ENCODE results near the gene ARHGEF40.

The ARHGEF40 gene

DNA sequence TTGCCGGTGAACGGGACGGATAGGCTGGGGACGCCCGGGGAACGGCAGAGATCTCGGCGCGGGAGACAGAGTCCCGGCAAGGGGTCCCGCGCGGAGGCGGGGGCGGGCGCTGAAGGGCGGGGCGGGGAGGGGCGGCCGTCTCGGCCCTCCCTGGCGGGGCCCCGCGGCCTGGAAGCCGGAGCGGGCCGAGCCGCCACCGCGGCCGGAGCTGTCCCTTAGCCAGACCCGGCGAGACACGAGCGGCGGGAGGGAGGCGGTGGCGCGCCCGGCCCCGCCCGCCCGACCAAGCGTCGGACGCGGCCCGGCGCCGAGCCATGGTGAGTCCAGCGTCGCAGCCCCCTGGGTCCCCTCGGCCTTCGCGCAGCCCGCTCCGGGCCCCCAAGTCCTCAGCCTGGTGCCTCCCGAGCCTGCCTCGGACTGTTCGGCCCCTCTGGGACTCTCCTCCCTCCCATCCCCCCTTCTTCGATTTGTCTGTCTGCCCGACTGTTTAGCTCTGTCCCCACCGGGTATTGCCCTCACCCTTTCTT lies at the start of gene ARHGEF40:
ARHGEF40 (plus strand) TSS at position 222 of the 527 bp plus-strand sequence; CDS start at position 315, 93 bp downstream.
- DNase-seq, result no peak

DNA sequence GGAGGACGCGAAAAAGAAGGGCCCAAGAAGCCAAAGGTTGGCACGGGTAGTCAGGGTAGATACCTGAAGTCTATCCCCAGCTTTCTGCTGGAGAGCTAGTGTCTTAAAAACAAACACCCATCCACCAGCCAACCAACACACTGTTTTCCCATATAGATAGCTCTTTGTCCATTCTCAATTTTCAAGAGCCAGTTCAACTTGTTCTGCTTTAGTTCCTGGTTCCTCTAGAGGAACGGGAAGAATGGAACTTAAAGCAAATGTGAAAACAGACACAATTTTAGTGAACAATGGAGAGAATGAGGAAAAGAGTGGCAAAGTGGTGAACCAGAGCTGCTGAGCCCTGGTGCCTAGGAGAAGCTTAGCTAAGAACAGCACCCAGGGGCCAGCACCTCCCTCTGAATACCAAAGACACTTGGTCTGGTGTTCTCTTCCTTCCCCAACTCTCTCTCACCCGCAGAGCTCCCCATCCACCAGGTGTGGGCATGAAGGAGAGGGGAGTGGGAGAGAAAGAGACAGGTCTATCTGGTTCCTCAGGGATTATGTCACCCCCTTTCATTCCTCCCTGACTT lies 49.0 kb upstream of the ARHGEF40 start:
- DNase-seq, result no peak

DNA sequence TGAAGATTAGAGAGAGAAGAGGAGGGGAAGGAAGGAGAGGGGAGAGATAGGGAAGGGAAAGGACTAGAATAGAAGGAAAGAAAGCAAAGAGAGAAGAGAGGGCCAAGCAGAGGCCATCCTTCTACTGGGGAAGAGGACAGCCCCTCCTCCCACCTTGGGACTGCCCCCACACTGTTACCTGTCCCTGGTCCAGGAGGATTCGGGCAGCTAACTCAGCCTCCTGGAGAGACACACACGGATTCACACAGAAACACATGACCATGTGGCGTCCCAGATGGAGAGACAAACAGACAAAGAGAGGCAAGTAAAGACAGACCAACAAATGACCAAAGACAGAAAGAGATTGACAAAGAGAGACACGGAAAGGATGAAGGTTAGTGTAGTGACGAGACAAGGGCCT lies 47.4 kb upstream of the ARHGEF40 start:
- DNase-seq, result no peak

DNA sequence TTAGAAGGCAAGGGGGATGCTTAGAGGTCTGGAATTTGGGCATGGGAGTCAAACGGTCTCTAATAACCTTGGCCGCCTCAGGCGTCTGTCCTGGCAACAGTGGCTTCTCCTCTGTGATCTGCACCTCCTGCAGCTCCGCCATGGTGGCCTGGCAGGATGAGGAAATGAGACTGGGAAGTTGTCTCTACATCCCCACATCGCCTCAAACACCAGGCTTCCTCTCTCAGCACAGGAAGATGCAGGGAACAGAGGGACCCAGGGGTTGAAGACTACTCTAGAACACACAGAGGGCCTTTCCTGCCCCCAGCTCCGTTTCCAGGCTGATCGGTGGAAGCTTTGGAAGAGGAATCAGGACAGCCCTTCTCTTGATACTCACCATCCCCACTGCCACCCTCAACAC lies 46.9 kb upstream of the ARHGEF40 start:
- DNase-seq, result no peak

DNA sequence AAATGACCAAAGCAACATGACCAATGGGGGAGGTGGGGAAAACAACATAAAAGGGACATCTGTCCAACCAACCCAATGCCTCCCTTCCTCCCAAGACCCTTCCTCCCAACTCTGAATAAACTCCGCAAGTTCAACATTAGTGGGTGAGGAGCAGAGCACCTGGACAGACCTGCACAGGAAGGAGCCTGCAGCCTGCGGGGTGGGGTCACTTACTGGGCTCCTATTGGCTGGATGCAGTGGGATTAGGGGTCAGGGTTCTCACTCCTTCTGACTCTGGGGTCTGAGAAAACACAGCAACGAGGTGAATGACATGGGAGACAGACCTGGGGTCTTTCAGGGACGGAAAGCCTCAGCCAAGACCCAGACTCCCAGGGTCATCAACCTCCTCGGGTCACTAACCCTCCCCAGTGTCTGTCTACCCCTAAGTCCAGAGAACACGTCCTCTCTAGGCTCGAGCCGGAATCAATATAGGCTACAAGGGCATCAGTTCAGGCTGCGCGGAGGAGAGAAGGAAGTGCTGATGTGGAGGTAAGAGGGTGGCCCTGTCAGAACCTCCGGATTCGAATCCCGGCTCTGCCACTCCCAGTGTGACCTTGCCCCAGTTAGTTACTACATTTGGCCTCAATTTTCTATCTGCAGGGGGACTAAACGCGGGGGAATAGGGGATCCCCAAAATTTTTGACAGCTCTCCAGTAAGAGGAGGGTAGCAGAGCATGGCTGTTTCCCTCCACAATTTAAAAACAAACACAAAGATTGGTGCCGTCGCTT lies 46.1 kb upstream of the ARHGEF40 start:
- no peak for DNase-seq

DNA sequence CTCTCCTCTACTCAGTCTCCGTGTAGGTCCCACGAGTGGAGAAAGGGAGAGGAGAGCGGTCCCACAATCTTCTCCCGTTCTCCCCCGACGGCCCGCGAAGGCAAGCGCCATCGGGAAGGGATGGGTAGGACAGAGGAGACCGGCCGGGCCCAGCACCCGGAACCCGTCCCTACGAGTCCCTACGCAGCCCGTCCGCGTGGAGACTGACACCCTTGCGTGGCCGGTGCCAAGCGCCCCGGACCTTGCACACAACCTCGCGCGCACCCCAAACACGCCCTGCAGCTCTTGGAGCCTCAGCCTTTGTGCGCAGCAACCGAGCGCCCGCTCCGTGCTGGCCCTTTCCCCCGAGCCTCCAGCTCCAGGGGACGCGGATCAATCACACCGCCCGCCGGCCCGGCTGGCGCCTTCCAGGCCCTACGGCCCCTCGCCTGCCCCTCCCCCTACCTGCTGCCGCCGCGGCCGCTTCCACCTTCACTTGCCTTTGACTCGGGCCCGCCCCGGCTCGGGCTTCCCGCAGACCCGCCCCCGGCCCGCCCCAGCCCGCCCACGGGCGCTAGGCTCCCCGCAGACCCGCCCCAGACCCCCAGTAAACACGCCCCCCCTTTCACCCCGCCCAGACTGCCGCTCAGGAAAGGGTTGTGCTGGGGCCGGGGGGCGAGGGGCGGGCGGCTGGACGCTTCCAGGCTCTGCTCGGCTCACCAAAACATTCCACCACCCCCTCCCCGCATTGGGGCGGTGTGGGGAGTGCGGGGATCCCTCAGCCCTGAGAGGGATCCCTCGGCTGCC lies 45.3 kb upstream of the ARHGEF40 start, which contains the start of gene NDRG2:
NDRG2 (minus strand) TSS at position 477 of the 786 bp plus-strand sequence. CDS start 1,746 bp downstream, outside the sequence.
- DNase-seq, result peak; percentile 55

DNA sequence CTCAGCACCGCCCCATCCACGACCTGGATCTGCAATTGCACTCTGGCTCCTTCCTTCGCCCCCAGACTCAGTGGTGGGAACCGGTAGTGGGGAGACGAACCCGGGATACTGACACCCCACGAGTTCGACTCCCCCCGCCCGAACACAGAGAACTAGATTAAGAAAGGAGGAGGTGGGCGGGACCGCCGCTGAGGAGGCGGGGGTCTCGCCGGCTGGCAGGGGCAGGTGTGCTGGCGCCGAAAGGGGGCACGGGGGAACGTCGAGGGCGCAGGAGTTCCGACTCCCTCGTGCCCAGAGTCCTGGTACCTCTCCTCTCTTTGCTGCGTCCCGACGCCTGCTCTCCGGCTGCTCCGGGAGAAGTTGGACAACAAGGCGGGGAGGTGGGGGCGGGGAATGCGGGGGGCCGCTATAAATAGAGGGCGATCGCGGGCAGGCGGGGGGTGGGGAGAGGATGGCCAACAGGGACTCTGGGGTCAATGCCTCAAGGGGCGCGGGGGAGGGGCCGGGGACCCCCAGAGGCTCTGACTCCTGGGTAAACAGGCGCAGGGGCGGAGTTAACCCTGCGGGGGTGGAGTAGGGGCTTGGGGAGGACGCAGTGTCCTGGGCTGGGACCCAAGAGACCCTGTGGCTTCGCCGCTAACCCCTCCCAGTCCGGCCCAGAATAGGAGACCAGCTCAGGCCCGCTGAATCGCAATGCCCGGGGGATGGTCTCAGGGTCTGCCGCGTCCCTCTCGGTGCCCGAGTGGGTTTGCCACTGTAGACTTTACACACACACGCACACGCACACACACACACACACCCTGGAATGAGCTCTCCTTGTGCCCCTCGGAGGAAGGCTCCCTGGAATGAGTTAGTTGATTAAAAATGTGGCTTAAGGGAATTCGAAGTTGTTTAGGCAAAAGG lies 44.5 kb upstream of the ARHGEF40 start:
- DNase-seq, result no peak

DNA sequence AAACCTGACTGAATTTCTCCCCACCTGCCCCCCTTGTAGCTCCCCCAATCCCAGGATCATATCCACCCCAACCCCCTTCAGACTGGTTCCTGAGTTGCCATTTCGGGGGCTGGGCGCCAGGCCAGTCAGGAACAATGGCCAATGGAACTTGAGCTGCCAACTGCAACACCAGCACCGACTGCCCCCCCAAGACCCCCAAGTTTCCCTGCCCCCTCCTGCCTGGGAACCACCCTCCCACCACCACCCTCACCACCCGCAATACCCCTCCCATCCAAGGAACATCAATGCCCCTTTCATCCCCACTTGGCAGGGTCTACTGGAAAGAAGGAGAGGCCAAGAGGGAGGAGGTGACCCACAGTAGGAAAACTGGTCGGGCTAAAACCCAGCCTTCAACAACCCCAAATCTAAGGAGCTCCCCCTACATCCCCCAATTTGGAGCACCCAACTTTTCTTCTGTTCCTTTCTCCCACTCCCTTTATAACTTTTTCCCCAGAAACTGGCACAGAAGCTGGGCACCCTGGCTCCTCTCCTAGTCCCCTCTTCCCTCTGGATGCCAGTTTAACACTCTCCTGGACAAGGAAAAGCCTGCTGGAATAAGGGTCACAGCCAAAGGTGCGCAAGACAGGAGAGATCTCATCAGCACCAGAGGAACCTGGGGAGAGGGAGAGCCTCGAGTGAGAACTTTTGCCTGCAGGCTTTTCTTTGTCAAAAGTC lies 43.7 kb upstream of the ARHGEF40 start:
- no peak for DNase-seq

DNA sequence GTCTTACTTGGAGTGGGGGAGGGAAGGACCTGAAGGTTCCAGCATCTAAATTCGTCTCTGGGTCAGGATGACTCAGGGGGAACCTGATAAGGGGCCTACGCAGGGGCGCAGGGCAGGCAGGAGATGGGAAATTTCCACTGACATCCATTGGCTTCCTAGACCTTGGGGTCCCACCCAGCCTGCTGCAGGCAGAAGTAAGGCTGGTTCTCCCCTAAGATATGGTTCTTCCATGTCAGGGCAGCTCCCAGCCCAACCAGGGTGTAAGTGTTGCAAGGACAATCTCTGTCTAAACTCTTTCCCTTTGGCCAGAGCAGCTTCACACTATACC lies 43.2 kb upstream of the ARHGEF40 start:
- no peak for DNase-seq

DNA sequence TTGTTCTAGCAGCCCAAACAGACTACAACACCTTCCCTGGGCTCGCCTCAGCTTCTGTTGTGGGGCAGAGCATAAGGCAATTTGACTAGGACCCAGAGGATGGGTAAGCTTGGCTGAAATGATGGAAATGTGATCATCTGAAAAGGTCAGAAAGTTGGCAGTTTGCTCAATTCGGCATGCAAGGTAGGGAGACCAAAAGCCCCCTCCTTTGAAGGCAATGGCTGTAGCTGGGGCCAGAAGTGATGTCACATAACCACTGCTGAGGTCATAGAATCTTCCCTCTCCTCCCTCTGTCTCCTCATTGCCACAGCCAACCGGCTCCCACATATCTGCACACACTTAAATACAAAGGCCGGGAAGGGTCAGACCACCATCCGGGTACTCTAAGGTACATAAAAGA lies 40.2 kb upstream of the ARHGEF40 start, which contains the start of gene TPPP2:
TPPP2 (plus strand) TSS at position 301 of the 400 bp plus-strand sequence. CDS start 365 bp downstream, outside the sequence.
- no peak for DNase-seq

DNA sequence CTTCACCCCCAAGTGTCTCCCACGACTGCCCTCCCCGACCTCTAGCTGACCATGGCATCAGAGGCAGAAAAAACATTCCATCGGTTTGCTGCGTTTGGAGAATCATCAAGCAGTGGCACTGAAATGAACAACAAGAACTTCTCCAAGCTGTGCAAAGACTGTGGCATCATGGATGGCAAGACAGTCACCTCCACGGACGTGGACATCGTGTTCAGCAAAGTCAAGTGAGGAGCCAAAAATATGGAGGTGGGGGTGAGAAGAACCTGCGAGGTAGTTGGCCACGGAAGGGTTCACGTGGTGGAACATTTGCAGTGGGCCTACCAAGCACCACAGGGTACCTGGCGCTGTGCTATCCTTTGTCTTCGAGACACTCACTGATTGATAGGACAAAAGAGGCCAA lies 39.6 kb upstream of the ARHGEF40 start:
- no peak for DNase-seq

DNA sequence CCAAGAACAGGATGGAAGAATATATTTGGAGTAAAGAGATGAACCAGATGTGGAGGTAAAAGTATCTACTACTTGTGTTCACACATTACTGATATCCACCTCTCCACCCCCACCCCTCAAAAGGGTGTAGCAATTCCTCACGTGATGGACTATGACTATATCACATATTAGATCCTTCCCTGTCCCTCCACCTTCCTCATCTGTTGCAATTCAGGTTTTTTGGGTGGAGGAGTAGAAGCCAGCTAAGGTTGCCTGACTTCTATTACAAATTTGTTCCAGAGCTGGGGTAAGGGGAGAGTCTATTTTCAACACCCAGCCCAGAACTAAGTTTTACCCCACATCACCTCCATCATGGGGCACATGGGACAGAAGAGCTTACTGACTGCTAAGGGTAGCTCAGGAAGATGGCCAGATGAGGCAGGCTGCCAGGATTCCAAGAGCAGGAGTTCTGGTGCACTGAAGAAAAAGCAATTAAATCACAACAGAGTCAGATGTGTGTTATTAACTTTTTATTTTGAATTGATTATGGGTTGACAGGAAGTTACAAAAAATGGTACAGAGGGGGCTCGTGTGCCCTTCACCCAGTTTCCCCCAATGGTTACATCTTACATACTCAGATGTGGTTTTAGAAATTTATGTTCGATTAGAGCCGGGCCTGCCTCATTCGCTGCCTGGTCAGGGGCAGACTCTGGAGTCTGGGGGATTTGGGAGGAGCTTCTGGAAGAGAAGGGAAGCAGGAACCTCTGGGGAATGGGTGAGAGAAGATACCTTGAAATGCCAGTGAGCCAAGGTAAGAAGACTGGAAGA lies 37.6 kb upstream of the ARHGEF40 start:
- no peak for DNase-seq

DNA sequence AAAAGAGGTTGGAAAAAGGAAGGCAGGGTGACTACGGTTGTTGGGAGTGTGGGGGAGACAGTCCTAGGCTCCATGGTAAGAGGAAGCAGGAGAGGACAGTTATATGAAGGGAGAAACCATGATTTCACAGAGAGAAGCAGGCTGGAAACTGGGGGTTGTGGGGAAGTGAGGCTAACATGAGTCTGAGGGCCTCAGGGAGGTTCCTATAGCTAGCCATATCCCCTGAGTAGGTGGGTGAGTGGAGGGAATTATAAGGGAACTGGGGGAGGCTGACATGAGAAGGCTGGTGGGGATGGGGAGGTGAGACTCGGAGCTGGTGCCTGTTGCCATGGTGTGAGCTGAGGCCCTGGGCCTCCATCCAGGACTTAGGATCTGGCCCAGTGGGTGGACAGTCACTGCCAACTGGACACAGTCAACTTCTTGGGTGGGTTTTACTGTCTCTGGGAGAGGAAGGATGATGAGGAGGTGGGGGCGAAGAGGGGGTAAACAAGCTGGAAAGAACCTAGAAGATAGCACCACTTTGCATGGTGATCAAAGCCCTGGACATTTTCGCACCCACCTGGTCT lies 36.9 kb upstream of the ARHGEF40 start:
- no peak for DNase-seq

DNA sequence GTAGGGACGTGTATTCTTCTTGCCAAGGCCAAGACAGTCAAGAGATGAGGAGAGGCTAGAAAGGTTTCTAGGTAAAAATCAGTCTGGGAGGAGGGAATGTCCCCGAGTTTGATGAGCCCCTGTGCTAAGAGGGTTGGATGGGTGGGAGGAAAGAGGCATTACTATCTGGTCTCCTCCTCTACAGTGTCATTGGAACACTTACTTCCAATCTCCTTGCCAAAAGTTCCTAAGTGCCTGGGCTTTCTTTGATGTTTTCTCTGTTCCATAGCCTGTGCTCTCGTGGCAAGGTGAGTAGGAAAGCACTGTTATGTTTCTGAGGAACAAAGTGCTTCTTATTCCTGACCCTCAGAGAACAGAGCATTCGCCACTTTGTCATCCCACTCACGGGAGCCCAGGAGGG lies 35.4 kb upstream of the ARHGEF40 start, which contains the start of gene RNASE13:
RNASE13 (minus strand) TSS at position 101 of the 400 bp plus-strand sequence. CDS start 519 bp downstream, outside the sequence.
- DNase-seq, result no peak

DNA sequence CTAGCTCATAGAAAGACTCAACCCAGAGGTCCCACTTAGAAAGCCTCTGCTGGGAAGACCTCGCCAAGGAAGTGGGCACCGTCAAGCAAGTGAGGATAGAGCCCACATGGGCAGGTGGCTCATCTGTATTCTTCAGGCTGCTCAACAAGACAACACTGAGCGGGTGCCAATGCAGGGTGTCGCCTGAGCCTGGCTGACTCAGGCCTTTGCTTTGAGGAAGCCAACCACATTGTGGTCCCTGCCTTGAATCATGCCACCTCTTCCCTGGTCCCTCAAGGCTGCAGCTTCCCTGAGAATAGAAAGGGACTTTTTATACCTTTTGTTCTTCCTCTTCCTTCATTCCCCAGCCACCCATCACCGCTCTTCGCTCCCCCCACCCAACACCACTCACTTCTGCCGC lies 33.4 kb upstream of the ARHGEF40 start:
- DNase-seq, result no peak

DNA sequence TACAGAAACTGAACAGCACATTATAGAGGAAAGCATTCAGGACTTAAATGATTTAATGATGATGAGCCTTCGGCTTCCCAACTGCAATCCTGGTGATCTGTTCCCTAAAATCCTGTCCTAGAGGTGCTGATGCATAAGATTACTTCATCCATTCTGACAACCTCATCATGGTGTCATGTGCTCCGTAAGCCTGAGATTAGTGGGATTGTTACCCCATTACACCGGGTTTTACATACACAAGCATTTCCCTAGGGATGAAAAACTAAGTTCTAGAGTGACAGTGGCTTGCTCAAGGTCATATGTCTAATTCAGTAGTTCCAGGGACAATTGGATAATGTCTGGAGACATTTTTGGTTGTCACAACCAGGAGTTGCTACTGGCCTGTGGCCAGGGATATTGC lies 32.9 kb upstream of the ARHGEF40 start:
- DNase-seq, result no peak

DNA sequence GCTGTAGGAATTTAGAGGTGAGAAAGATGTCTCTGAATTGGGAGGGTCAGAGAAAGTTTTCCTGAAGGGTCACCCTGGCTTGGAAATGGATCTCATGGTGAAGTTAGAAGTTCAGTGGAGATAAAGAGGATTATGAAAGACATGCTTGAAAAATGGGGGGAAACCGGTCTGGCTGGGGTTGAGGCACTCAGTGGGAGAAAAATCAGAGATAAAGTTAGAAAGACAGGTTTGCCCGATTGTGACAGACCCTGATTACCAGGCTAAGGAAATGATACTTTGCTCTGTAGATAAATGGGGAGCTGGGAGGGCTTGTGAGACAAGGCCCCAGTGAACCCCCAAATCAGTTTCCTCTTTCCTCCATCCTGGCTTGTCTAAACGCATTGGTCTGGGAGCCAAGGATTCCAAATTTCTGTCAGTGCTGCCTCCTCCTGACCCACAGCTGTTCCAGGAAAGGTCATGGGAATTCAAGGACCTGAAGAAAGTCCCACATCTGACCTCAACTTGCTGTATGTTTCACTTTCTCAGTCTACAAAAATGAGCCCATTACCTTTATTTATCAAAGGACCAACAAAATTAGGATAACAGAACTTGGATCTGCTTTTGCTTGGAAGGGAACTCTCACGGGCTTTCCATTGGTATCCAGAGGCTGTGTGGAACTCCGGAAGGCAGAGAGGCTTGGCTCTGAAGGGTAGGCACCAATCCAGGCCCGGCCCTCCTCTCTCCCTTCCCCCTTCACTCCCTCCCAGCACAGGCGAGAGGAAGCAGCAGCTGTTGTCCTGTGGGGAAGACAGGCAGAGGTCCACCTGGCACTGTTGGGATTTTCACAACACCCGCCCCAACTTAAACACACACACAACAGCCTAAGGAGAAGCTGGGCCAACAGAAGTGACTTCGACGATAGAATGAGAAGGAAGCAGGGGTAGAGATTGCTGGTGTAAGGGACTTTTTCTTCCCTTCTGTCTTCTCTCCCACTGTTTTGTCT lies 31.4 kb upstream of the ARHGEF40 start:
- no peak for DNase-seq

DNA sequence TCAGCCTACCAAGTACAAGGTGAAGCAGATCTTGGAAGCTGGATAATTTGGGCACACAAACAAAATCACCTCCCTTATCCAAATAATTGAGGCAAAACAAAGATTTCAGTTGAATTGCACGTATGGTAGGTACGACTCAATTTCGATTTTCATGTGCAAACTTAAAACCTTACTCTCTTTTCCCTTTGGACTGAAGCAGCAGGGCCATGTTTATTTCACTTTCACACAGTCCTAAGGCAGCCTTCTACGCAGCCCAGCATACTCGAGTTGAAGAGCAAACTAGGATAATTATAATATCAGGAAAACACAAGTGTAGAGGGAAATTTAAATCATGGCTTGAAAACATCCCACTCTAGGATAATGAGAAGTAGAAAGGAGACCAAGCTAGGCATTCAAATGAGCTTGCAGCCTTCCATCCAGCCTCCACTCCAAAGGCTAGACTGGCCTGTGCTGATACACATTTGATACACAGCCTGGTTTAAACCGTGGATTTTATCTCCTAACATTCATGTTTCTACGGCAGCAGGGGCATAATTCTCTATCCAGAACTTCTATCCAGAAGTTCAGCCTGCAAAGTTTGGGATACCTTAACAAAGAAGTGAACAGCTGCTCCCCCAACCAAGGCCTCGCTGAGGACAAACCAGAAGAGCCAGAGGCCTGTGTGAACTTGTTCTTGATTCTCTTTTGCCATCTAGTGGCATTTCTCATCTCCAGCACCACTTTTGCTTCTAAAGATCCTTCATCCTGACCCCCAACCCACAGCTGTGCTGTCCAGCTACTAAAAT lies 30.3 kb upstream of the ARHGEF40 start:
- DNase-seq, result peak; percentile 36
